ENCODE data around the gene TMEFF2.

The TMEFF2 gene

DNA sequence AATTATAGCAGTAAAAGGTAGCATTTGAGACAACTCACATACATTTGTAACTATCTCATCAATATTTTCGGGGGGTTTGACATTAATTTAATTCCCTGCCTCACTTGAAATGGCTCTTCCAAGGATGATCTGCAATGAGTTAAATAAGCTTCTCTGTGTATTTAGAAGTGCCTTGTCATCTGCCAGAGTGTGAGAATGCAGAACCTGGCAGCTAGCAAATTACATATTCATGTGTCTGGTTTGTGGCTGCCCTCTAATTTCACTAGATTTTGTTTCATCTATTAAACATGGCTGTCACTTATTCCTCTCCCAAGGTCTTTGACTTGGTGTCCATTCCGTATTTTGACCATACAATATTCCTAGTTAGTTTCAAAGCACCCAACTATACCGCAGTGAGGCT lies 189.5 kb downstream of the TMEFF2 start:
- TF ChIP-seq ZFX (IDR thresholded peaks at IDR 0.05; ENCODE audit: borderline replicate concordance) = no peak
- no peak for TF ChIP-seq CTCF (IDR thresholded peaks at IDR 0.05)
- no peak overlapping the region for H3K27ac ChIP-seq

- H3K27ac ChIP-seq = no peak overlapping the region
- no peak for TF ChIP-seq ZFX (IDR thresholded peaks at IDR 0.05; ENCODE audit: borderline replicate concordance)
- no peak for TF ChIP-seq CTCF (IDR thresholded peaks at IDR 0.05)
Observed at GRCh38 chr2:192004188-192004963, 190.4 kb downstream of the TMEFF2 start.

DNA sequence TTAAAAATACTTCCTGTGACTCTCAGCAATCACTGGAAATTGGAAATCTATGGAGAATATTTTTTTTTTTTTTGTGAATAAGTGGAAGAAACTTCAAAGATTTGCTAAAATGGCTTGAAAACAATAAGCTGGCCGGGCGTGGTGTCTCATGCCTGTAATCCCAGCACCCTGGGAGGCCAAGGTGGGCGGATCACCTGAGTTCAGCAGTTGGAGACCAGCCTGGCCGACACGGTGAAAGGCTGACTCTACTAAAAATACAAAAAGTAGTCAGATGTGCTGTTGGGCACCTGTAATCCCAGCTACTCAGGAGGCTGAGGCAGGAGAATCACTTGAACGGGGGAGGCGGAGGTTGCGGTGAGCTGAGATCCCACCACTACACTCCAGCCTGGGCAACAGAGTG lies 192.3 kb downstream of the TMEFF2 start:
- H3K27ac ChIP-seq = no peak overlapping the region
- TF ChIP-seq ZFX (IDR thresholded peaks at IDR 0.05; ENCODE audit: borderline replicate concordance) = no peak

DNA sequence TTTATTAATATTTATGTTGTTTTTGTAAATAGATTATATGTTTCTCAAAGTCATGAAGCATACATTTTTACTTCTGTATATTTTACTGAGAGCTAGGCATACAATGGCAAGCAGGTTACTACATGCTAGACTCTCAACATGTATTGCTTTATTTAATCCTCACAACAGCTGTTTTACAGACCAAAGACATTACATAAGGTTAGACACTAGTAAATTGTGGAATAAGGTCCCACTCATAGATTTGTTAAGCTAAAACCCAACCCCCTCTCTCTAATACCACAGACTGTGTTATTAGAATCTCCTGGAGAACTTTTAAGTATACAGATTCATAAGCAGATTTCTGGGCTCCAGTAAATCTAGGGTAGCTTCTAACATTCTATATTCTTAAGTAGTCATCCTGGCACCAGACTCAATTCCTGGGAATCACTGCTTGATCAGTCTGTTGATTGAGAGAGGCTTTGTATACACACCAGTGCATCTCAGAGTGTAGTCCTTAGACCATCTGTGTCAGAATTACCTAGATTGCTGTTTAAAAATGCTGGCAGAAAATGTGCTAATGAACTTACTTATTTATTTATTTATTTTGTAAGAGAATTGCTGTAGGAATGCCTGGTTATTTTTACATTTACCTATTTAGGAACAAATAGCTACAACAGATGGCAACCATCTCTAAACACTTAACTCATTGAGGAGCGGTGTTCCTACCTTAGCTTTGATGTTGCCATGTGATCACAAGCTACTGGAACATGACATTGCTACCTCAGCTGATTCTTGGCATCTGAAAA lies 194.3 kb downstream of the TMEFF2 start:
- TF ChIP-seq ZFX (IDR thresholded peaks at IDR 0.05; ENCODE audit: borderline replicate concordance) = no peak
- no peak for TF ChIP-seq CTCF (IDR thresholded peaks at IDR 0.05)
- H3K27ac ChIP-seq = no peak overlapping the region

DNA sequence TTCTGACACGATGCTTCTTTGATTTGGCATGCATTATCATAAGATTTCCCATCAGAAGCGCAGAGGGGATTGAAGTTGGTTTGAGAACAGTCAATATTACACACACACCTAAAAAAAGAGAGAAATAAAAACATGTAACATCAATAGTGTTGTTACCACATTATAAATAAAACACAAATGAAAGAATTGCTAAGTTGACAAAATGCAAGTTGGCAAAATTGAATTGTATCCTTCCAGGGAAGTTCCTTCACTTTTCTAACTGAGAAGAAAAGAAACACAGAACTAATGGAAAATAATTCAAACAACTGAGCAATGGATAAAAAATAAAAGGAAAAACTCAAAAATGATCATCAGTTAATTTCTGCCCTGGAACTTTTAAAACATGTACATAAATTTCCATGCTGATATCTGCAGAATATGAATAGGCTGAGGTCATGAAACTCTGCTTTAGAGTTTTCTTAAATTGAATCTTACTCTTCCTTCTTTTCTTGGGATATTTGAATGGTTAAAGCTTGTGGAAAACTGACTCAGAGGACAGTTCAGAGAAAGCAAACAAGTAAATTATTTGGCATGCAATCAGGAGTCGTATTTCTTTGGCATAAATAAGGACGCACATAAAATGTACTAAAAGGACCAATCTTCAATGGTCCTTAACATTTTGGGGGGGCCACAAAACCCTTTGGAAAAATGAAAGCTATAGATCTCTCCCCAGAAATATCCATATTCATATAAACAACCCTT lies 195.5 kb downstream of the TMEFF2 start:
- no peak overlapping the region for H3K27ac ChIP-seq
- no peak for TF ChIP-seq CTCF (IDR thresholded peaks at IDR 0.05)
- TF ChIP-seq ZFX (IDR thresholded peaks at IDR 0.05; ENCODE audit: borderline replicate concordance) = no peak

DNA sequence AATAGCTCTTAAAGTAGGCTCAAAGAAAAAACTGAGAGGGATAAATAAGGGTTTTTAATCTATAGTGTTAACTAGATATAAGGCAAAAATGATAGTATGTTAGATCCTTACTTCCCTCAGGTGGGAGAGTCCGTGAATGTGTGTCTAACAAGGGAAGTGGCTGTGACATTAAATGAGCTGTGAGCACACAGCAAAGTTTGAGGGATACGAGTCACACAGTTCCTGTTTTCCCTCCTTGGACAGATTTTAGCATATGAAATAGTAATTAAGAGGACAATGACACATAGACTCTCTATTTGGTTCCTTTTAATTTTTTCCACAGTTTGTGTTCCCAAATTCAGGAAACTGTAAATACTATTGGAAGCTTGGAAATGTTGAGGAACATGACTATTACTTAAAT lies 199.4 kb downstream of the TMEFF2 start:
- no peak overlapping the region for H3K27ac ChIP-seq
- no peak for TF ChIP-seq CTCF (IDR thresholded peaks at IDR 0.05)
- no peak for TF ChIP-seq ZFX (IDR thresholded peaks at IDR 0.05; ENCODE audit: borderline replicate concordance)

- no peak overlapping the region for H3K27ac ChIP-seq
- TF ChIP-seq CTCF (IDR thresholded peaks at IDR 0.05) (no peak), ZFX (IDR thresholded peaks at IDR 0.05; ENCODE audit: borderline replicate concordance) (no peak)
Observed at GRCh38 chr2:191994749-191995148, 200.0 kb downstream of the TMEFF2 start.

Data from 22Rv1 (cell line).